Esophagus muscularis mucosa (tissue), 4 donors: ENCODE results near the gene NCEH1. TPM values are rescaled to one million over a fixed set of nuclear protein-coding genes. Genes with fewer than 3 reads are reported as not detected.

Source experiments
- DNase-seq: peaks from one replicate; pipeline ENCODE4 v3.0.0-alpha.2; 2017; ENCODE audit errors: extremely low spot score
- H3K27ac ChIP-seq, 4 donors: fragments of 200-600 bp; sonication (generic); replicated peaks in 1 of 4; 1 replicate in 3 of 4; 2 replicates in 1 of 4; pipeline ENCODE4 v1.5.1; 2016 to 2019; ENCODE audit warnings: mild to moderate bottlenecking in 1 of 4
- H3K27me3 ChIP-seq, 4 donors: fragments of 200-600 bp; sonication (generic); one replicate each; pipeline versions ENCODE4 v1.5.1 to v1.6.0; 2016 to 2019
- H3K36me3 ChIP-seq, 4 donors: fragments of 200-600 bp; sonication (generic); one replicate each; pipeline ENCODE4 v1.5.1; 2016 to 2019
- H3K4me1 ChIP-seq, 4 donors: fragments of 200-600 bp; sonication (generic); one replicate each; pipeline ENCODE4 v1.5.1; 2016 to 2019
- H3K4me3 ChIP-seq, 4 donors: fragments of 200-600 bp; sonication (generic); 1 replicate in 2 of 4; 2 replicates in 2 of 4; pipeline ENCODE4 v1.5.1; 2016 to 2019; ENCODE audit warnings: mild to moderate bottlenecking in 4 of 4, moderate library complexity in 1 of 4
- H3K9me3 ChIP-seq, 4 donors: fragments of 200-600 bp; sonication (generic); 1 replicate in 3 of 4; 2 replicates in 1 of 4; pipeline ENCODE4 v1.5.1; 2016 to 2019
- EP300 ChIP-seq: sonication (generic); formaldehyde crosslinking; IDR thresholded peaks from one replicate; pipeline ENCODE4 v1.6.1; 2017; ENCODE audit warnings: antibody characterized with exemption
- POLR2A ChIP-seq: fragments of 450-650 bp; IDR thresholded peaks from one replicate; pipeline ENCODE4 v1.6.1; 2017; ENCODE audit warnings: antibody characterized with exemption, moderate library complexity, mild to moderate bottlenecking, low read depth
- POLR2AphosphoS5 ChIP-seq, 2 donors: sonication (generic); formaldehyde crosslinking; IDR thresholded peaks; one replicate each; pipeline ENCODE4 v1.6.1; 2017; ENCODE audit warnings: antibody characterized with exemption in 2 of 2
- WGBS: methylation state at CpG from one replicate; pipeline ENCODE4 v1.1.5; 2018; 5-methylcytosine and 5-hydroxymethylcytosine counted together
- intact Hi-C: fragments of 100-400 bp; cut with DNase I; formaldehyde crosslinking; loops from one replicate; pipeline ENCODE4 v1.15.1; 2023
- total RNA-seq, 4 donors: library from RNA; depleted of rRNA; stranded (reverse); fragments of >200 nt; gene quantifications; one replicate each; pipeline versions ENCODE4 v1.1.0 to v1.2.1, GENCODE V29; 2016
- TF ChIP-seq, protein P1 (sequence below), 3 experiments: fragments of 200-600 bp in 2 of 3; fragments of 450-650 bp in 1 of 3; sonication (generic) in 2 of 3; IDR thresholded peaks; one replicate each; pipeline ENCODE4 v1.5.1; 2017 to 2019; ENCODE audit warnings: antibody characterized with exemption in 3 of 3, mild to moderate bottlenecking in 2 of 3, moderate library complexity in 1 of 3

The NCEH1 gene
- total RNA-seq, 4 donors from 2014 or later, result 3.0 to 11.6 (median 3.7) TPM

DNA sequence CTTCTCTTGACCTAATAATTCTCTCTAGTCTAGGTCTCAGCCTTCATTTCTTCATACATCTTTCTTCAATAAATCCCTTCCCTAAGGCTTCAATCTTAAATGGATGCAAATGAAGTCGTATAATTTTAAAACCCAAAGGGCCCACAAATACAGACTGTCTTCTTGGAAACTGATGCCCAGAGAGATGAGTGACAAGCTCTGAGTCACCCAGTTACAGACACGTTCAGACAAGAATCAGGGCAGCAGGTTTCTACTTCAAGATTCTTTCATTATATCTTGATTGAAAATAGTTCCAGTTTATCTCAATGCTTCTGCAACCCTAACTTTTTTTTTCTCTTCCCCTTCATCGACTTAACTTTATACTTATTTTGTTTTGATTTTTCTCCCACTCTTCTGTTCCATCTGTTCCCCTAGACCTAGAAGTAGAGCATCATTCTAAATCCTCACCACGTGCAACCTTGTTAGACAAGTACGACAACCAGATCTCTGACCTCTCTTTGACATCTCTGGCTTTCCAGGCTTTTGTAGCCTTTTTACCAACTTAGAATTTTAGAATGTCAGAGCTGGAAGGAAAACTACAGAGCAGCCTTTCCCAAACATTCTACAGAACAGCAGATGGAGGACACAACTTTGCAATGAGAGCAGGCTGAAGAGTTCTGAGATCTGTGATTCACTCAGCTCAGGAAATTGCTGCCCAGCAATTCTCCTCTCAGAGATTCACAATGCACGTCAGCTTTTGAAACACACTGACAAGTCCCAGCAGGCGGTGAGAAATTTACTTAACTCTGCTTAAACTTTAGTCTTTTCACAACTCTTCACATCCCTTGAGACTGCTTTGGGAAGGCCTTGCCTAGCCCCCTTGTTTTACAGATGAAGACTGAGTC lies 25.3 kb downstream of the NCEH1 start:
- DNase-seq, result no peak
- H3K4me1 ChIP-seq, result peaks cover 7 to 17% (median 12%) of the 10 kb centered on the region in 4 donors
- no peaks in the 10 kb centered on the region for H3K36me3 ChIP-seq
- H3K27me3 ChIP-seq, result no peaks in the 10 kb centered on the region
- no peak overlapping the region for H3K4me3 ChIP-seq
- intact Hi-C loops, result no loop called here
- H3K9me3 ChIP-seq, result no peaks in the 10 kb centered on the region
- whole genome bisulfite sequencing, result 81% methylated on average over 7 of the region's 7 CpGs
- peak overlapping the region in 1 of 4 donors; percentile 16 for H3K27ac ChIP-seq
- no peak for TF ChIP-seq POLR2A
- TF ChIP-seq POLR2AphosphoS5 (IDR thresholded peaks at IDR 0.05), result no peak
- TF ChIP-seq, protein P1, sequence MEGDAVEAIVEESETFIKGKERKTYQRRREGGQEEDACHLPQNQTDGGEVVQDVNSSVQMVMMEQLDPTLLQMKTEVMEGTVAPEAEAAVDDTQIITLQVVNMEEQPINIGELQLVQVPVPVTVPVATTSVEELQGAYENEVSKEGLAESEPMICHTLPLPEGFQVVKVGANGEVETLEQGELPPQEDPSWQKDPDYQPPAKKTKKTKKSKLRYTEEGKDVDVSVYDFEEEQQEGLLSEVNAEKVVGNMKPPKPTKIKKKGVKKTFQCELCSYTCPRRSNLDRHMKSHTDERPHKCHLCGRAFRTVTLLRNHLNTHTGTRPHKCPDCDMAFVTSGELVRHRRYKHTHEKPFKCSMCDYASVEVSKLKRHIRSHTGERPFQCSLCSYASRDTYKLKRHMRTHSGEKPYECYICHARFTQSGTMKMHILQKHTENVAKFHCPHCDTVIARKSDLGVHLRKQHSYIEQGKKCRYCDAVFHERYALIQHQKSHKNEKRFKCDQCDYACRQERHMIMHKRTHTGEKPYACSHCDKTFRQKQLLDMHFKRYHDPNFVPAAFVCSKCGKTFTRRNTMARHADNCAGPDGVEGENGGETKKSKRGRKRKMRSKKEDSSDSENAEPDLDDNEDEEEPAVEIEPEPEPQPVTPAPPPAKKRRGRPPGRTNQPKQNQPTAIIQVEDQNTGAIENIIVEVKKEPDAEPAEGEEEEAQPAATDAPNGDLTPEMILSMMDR (IDR thresholded peaks at IDR 0.05), result no peak
- TF ChIP-seq EP300, result no peak

DNA sequence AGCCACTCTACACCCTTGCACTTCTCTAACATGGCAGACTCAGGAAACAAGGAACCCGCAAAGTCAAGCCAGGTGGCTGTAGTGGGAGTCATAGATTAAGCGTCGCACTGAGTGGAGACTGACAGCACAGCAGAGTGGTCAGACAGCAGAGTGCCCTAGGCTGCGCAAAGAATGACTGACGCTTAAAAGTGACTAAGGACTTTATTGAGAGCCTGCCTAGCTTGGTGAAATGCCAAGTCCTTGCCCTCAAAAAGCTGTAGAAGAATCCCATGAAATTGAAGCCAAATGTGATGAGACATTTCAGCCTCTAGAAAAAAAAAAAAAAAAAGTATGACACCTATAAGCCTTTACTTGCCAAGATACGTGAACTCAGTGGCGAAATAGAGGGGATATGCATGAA lies 30.2 kb downstream of the NCEH1 start:
- Histone ChIP-seq H3K36me3 (no peaks in the 10 kb centered on the region), H3K27ac (no peak overlapping the region), H3K9me3 (no peaks in the 10 kb centered on the region), H3K4me1 (peaks cover 22 to 30% (median 26%) of the 10 kb centered on the region in 4 donors), H3K4me3 (no peak overlapping the region), H3K27me3 (no peaks in the 10 kb centered on the region)
- 92% methylated on average over 7 of the region's 7 CpGs for WGBS
- TF ChIP-seq POLR2A, result no peak
- TF ChIP-seq EP300, result no peak
- no peak for TF ChIP-seq POLR2AphosphoS5 (IDR thresholded peaks at IDR 0.05)
- peak; percentile 70 for DNase-seq
- intact Hi-C loops, result no loop called here

DNA sequence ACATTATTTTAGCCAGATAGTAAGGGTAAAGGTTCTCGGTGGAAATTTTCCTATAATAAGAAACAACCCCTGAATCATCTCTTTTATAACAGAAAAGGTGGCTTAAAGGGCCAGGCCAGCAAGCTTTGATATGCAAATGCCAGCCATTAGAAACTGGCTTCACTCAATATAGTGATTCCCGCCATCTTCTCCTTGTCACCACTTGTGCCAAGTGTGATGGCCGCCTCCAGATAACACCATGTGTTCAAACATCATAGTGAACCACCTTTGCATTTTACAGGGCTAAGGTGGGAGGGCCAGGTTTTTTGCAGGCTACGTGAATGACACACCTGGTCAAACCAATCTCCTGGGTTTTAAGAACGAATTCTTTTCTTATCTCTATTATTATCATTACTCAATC lies 31.3 kb downstream of the NCEH1 start:
- Histone ChIP-seq H3K27ac (no peak overlapping the region), H3K9me3 (no peaks in the 10 kb centered on the region), H3K4me1 (peaks cover 22 to 33% (median 27%) of the 10 kb centered on the region in 4 donors), H3K36me3 (no peaks in the 10 kb centered on the region), H3K4me3 (no peak overlapping the region), H3K27me3 (no peaks in the 10 kb centered on the region)
- WGBS, result 91% methylated on average over 5 of the region's 5 CpGs
- peak; percentile 34 for DNase-seq
- TF ChIP-seq POLR2A, result no peak
- TF ChIP-seq POLR2AphosphoS5 (IDR thresholded peaks at IDR 0.05), result no peak
- TF ChIP-seq EP300, result no peak
- TF ChIP-seq, protein P1 (IDR thresholded peaks at IDR 0.05), result no peak
- intact Hi-C loops, result loop anchor here (5.0 kb wide), 1 partner anchor 68 kb away; no protein-coding TSS in a partner anchor

DNA sequence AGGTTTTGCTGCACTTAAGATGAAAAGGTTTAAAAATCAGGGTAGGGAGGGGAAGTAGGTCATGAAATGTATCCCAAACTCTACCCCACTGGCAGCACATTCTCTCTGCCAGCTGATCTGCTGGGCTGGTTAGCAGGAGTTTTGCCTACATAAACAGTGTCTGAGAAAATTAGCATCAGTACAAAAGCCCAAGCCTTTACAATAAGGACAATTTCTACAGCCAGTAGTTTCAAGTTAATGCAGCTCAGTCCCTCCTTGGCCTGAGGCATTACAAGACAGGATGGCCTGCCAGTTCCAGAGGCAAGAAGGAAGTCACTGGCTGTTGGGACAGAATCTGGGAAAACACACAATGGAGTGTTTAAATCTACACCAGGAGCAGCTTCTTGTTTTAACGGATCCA lies 32.8 kb downstream of the NCEH1 start:
- peak; percentile 72 for DNase-seq
- Histone ChIP-seq H3K4me3 (no peak overlapping the region), H3K27me3 (no peaks in the 10 kb centered on the region), H3K9me3 (no peaks in the 10 kb centered on the region), H3K4me1 (peaks cover 25 to 40% (median 34%) of the 10 kb centered on the region in 4 donors), H3K36me3 (no peaks in the 10 kb centered on the region), H3K27ac (peak overlapping the region; percentile 18 to 64 (median 52))
- TF ChIP-seq, protein P1 (IDR thresholded peaks at IDR 0.05), result no peak
- TF ChIP-seq EP300 (no peak), POLR2AphosphoS5 (IDR thresholded peaks at IDR 0.05) (no peak), POLR2A (no peak)
- intact Hi-C loops, result loop anchor here (5.0 kb wide), 1 partner anchor 69 kb away; no protein-coding TSS in a partner anchor
- 29% methylated on average over 1 of the region's 1 CpG for WGBS

DNA sequence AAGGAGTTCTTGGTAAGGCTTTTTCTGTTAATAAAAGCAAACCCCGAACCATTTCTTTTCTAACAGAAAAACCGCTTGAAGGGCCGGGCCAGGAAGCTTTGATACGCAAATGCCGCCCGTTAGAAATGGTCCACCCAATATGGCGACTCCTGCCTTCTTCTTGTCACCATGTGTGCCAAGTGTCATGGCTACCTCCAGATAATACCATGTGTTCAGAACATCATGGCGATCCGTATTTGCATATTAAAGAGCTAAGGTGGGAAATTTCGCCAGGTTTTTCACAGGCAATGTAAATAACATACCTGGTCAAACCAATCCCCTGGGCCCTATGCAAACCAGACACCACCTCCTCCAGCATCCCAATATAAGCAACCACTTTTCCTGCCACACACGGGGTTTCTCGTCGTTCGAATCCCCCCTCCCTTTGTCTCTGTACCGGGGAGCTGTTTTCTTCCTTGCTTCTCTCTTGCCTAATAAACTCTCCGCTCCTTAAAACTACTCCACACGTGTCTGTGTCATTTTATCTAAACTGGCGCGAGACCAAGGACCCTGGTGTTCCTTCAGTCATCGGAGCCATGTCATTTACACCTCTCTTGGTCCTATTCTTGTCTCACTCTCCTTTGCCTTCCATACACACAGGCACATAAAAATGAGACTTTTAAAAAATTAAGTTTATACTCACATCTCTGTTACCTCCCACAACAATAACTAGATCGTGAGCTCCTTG lies 34.5 kb downstream of the NCEH1 start:
- H3K4me3 ChIP-seq, result no peak overlapping the region
- H3K9me3 ChIP-seq, result no peaks in the 10 kb centered on the region
- no peaks in the 10 kb centered on the region for H3K36me3 ChIP-seq
- 87% methylated on average over 21 of the region's 21 CpGs for WGBS
- TF ChIP-seq EP300 (no peak), POLR2A (no peak), POLR2AphosphoS5 (IDR thresholded peaks at IDR 0.05) (no peak)
- TF ChIP-seq, protein P1 (IDR thresholded peaks at IDR 0.05), result no peak
- H3K4me1 ChIP-seq, result peaks cover 32 to 43% (median 40%) of the 10 kb centered on the region in 4 donors
- intact Hi-C loops, result loop anchor here (5.0 kb wide), 1 partner anchor 71 kb away; no protein-coding TSS in a partner anchor
- no peaks in the 10 kb centered on the region for H3K27me3 ChIP-seq
- DNase-seq, result no peak
- H3K27ac ChIP-seq, result peak overlapping the region; percentile 18 to 64 (median 52)
